Measurements from ENCODE around the gene NR2C2. TPM values are rescaled to one million over a fixed set of nuclear protein-coding genes. Genes with fewer than 3 reads are reported as not detected.

NR2C2 gene
- total and polyA plus RNA-seq, 2 donors from 2014 or later = 3.5 to 43.6 TPM

DNA sequence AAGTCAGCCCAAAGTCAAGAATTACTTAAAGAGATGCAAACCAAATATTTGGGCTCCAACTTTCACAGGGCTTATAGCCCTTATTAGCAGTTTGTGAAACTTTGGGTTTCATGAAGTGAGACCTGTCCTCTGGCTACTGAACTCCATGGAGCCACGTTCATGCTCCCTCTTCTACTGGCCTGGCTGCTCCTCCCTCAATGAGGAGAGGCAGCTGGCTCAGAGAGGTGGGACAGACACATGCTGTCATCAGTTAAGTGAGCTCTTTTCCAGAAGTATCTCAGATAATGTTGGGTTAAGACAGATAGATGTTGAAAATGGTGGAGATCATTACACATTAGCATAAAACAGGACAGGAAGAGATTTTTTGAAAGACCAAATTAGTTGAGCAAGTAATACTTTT is 98.3 kb downstream of the NR2C2 start:
- Histone ChIP-seq H3K27ac (ENCODE audit: low read depth in 2 of 2, low read length in 2 of 2) (no peak overlapping the region), H3K4me1 (ENCODE audit: control insufficient read depth in 2 of 3, insufficient read depth in 2 of 3, low read depth in 1 of 3, low read length in 3 of 3) (no peaks in the 10 kb centered on the region), H3K4me3 (ENCODE audit: low read length in 3 of 3) (no peak overlapping the region), H3K9ac (ENCODE audit: low read length in 3 of 3) (no peak overlapping the region), H3K9me3 (ENCODE audit: control insufficient read depth in 2 of 3, insufficient read depth in 1 of 3, low read length in 3 of 3) (no peaks in the 10 kb centered on the region), H3K36me3 (ENCODE audit: control insufficient read depth in 2 of 3, insufficient read depth in 3 of 3, low read length in 3 of 3) (peaks cover 6 to 76% (median 26%) of the 10 kb centered on the region in 3 donors), H3K27me3 (ENCODE audit: control insufficient read depth, insufficient read depth, low read length) (no peaks in the 10 kb centered on the region)
- no peak for FAIRE-seq
- no peak for DNase-seq
- TF ChIP-seq, protein P1, sequence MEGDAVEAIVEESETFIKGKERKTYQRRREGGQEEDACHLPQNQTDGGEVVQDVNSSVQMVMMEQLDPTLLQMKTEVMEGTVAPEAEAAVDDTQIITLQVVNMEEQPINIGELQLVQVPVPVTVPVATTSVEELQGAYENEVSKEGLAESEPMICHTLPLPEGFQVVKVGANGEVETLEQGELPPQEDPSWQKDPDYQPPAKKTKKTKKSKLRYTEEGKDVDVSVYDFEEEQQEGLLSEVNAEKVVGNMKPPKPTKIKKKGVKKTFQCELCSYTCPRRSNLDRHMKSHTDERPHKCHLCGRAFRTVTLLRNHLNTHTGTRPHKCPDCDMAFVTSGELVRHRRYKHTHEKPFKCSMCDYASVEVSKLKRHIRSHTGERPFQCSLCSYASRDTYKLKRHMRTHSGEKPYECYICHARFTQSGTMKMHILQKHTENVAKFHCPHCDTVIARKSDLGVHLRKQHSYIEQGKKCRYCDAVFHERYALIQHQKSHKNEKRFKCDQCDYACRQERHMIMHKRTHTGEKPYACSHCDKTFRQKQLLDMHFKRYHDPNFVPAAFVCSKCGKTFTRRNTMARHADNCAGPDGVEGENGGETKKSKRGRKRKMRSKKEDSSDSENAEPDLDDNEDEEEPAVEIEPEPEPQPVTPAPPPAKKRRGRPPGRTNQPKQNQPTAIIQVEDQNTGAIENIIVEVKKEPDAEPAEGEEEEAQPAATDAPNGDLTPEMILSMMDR (IDR thresholded peaks at IDR 0.05; ENCODE audit: borderline replicate concordance, extremely low read depth, insufficient read depth) = no peak
- intact Hi-C loops (cut with DNase I) = no loop called here

DNA sequence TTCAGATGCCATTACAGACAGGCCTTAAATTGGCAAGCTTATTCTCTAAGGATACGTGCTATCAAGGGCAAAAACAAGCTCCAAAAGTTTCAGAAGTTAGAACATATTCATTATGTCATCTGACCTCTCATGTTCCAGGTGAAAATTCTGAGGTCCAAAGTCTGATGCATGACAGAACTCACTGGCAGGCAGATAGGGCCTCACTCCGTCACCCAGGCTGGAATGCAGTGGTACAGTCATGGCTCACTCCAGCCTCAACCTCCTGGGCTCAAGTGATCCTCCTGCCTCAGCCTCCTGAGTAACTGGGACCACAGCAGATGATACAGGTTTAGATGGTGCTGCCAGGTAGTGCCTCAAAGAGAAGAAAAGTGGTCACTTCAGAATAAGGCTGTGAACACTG is 102.2 kb downstream of the NR2C2 start:
- TF ChIP-seq, protein P1 (IDR thresholded peaks at IDR 0.05; ENCODE audit: borderline replicate concordance, extremely low read depth, insufficient read depth) = no peak
- Histone ChIP-seq H3K27me3 (ENCODE audit: control insufficient read depth, insufficient read depth, low read length) (no peaks in the 10 kb centered on the region), H3K4me3 (ENCODE audit: low read length in 3 of 3) (no peak overlapping the region), H3K36me3 (ENCODE audit: control insufficient read depth in 2 of 3, insufficient read depth in 3 of 3, low read length in 3 of 3) (peaks cover 4 to 51% (median 19%) of the 10 kb centered on the region in 3 donors), H3K9me3 (ENCODE audit: control insufficient read depth in 2 of 3, insufficient read depth in 1 of 3, low read length in 3 of 3) (no peaks in the 10 kb centered on the region), H3K9ac (ENCODE audit: low read length in 3 of 3) (no peak overlapping the region), H3K4me1 (ENCODE audit: control insufficient read depth in 2 of 3, insufficient read depth in 2 of 3, low read depth in 1 of 3, low read length in 3 of 3) (no peaks in the 10 kb centered on the region), H3K27ac (ENCODE audit: low read depth in 2 of 2, low read length in 2 of 2) (no peak overlapping the region)
- FAIRE-seq (no peak), DNase-seq (no peak)
- intact Hi-C loops (cut with DNase I) = no loop called here

DNA sequence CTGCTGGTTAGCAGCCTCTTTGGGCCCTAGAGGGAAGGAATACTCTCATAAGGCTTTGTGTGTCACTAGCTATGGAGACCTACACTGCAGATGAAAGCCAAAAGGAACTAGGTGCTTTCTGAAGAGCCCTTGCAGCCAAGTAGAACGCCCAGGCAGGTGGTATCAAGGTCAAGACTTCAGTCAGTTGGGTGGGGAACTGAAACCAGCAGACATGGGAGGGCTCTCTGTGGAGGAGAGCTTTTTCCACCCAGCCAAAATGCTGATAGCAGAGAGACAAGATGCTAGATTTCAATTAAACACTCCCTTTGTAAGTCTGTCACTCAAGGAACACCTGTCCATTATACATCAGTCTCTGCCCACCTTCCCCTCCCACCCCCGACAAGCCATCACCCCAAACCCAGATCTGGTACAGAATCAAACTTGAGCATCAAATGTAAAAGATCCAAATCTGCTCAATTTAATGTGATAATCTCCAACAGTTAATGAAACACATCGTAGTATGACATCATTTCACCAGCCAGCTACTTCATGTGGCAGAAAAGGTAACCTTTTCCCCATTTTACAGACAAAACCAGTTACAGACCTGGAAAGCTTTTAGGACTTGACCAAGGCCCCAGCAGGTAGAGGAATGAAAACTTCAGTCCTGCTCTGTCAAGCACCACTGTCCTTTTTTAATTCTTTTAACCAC is 103.2 kb downstream of the NR2C2 start:
- FAIRE-seq (no peak), DNase-seq (no peak)
- no peak overlapping the region for H3K4me3 ChIP-seq (ENCODE audit: low read length in 3 of 3)
- no peak overlapping the region for H3K27ac ChIP-seq (ENCODE audit: low read depth in 2 of 2, low read length in 2 of 2)
- TF ChIP-seq, protein P1 (IDR thresholded peaks at IDR 0.05; ENCODE audit: borderline replicate concordance, extremely low read depth, insufficient read depth) = no peak
- H3K4me1 ChIP-seq (ENCODE audit: control insufficient read depth in 2 of 3, insufficient read depth in 2 of 3, low read depth in 1 of 3, low read length in 3 of 3) = no peaks in the 10 kb centered on the region
- H3K36me3 ChIP-seq (ENCODE audit: control insufficient read depth in 2 of 3, insufficient read depth in 3 of 3, low read length in 3 of 3) = peaks cover 2 to 44% (median 19%) of the 10 kb centered on the region in 3 donors
- H3K27me3 ChIP-seq (ENCODE audit: control insufficient read depth, insufficient read depth, low read length) = no peaks in the 10 kb centered on the region
- no peak overlapping the region for H3K9ac ChIP-seq (ENCODE audit: low read length in 3 of 3)
- H3K9me3 ChIP-seq (ENCODE audit: control insufficient read depth in 2 of 3, insufficient read depth in 1 of 3, low read length in 3 of 3) = no peaks in the 10 kb centered on the region
- intact Hi-C loops (cut with DNase I) = no loop called here

All from kidney (tissue), 14 donors.